GM21381 (cell line): ENCODE results near the gene DLX5.

Experiments used
- ATAC-seq: cut with Tn5 transposase; IDR thresholded peaks from one replicate; pipeline ENCODE4 v1.9.1; 2021; ENCODE audit warnings: mild to moderate bottlenecking, moderate library complexity; ENCODE audit not compliant: unreplicated experiment

Gene DLX5

DNA sequence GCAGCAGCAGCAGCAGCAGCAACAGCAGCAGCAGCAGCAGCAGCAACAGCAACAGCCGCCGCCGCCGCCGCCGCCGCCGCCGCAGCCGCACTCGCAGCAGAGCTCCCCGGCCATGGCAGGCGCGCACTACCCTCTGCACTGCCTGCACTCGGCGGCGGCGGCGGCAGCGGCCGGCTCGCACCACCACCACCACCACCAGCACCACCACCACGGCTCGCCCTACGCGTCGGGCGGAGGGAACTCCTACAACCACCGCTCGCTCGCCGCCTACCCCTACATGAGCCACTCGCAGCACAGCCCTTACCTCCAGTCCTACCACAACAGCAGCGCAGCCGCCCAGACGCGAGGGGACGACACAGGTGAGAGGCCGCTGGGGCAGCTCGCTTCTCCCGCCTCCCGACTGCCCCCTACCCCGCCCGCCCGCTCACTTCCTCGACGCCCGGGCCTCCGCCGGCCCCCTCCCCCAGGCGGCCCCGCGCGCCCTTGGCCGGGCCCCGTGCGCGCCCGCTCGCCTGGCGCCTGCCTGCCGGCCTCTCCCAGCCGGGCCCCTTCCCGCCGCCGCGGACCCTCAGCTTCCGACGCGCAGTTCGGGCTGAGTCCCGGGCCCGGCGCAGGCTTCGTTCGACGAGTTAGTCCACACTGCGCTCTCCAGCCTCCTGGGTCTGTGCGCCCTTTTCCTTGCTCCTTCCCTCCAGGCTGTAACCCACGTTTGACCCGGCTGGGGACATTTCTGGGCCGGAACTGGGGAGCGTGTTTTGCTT is 18.4 kb downstream of the DLX5 start:
- ATAC-seq = peak; percentile 72

DNA sequence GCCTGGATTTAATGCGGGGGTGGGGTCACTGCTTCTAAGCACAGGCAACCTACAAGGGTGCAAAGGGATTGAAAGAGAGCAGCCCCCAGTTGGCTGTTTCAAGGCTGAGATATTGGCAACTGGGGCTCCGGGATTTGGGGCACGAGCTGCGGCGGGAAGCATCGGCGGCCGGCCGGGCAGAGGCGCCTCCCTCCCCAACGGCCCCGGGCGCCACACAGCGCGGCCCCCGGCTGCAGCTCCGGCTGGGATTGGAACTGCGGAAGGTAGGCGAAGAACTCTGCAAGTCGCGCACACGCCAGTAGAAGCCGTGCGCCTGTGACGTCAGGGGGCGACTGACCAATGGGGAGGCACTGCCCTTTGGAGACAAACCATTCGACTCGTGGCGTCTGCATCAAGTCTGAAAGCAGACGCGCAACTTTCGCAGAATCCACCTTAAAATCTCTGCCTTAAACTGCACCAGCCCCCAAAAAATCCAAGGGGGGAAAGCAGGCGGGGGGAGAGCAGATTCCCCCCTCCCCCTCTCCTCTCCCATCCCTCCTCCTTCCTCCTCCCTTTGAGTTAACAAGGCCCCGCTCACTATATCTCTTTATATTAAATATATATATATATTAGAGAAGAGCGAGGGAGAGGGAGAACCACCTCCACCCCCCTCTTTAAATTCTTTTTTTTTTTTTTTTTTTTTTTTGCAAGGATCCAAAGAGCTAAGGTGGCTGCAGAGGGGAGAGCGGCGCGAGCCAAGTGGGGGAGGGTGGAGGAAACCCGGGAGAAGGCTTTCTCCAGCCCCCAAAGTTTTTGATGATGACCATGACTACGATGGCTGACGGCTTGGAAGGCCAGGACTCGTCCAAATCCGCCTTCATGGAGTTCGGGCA is 19.2 kb downstream of the DLX5 start, which contains the start of gene DLX6:
TSS of gene DLX6 (plus strand) at position 371 of the 872 bp plus-strand sequence. CDS start at position 796, 425 bp downstream.
- no peak for ATAC-seq

DNA sequence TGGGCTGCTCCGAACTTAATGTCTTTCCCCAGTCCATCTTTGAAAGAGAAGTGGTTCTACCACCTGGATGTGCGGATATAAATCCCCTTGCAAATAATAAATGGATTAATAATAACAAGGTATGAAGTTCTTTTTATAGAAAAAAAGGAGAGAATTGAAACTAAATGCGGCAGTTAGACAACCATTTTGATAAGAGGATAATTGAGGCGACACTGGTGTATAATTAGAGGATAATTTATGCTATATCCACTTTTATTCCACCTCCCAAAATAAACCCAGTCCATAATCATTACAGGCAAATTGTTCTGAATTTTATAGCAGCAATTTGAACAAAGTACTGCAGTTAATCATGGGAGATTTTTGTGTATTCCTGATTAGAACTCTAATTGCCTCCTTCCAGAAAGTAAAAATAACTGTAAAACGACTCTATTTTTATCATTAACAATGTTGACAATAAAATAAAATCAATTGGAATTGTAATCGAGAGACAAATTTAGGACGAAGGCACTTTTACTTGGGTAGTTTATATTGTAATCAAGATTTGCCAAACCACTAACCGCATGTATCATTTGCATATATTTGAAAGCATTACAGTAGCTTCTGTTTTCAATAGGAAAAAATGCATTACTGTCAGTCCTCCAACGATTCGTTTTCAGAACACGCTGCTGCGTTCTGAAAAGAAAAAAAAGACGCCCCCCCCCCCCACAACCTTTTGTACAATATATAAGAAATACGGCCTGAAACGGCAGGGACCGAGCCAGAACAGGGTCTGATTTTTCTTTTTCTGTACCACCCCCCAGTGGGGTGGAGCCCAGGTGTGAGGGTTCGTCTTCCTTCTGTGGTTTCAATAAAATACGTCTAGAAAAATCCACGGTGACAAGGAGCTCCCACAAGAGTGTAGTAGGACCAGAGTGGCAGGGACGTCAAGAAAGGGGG is 20.1 kb downstream of the DLX5 start:
- no peak for ATAC-seq

DNA sequence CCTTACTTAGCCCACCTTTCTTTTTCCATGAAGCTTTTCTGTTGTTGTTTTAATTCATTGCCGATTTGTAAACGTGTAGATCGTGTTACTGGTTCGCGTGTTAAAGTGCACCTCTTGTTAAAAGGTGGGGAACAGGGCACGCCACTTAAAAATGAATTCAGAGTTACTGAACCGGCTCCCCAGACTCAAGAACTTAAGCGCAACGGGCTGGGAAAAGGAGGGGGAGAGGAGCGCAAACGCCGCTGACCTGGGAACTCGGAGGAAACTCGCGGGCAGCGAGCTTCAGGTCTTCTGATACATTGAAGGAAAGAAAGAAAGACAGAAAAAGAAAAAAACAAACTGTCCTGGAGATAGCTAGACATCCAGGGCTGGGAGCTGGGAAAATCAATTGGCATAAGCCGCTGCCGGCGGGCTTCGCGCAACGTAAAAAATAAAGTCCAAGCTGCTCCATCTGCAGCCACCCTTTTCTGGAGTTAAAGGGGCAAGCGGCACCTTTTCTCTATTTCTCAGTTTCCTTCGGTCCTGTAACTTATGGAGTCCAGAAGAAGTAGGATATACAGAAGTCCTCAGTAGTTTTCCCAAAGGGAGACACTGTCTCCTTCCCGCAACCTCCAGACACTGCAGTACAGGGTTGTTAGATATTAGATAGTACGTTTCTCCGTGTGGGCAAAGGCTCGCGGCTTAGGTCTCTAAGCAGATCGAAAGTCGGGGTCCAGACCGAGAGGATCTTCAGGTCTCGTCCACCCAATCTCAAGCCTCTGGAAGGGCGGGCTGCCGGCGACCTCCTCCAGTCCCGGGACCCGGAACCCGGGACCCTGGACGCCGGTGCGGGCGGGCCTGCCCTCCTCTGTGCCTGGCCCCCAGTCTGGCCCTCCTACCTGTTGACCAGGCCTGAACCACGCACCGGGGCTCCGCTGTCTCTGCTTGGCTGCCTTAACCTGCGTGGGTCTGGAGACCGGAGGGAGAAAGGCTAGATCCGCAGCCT is 21.1 kb downstream of the DLX5 start:
- ATAC-seq = no peak

DNA sequence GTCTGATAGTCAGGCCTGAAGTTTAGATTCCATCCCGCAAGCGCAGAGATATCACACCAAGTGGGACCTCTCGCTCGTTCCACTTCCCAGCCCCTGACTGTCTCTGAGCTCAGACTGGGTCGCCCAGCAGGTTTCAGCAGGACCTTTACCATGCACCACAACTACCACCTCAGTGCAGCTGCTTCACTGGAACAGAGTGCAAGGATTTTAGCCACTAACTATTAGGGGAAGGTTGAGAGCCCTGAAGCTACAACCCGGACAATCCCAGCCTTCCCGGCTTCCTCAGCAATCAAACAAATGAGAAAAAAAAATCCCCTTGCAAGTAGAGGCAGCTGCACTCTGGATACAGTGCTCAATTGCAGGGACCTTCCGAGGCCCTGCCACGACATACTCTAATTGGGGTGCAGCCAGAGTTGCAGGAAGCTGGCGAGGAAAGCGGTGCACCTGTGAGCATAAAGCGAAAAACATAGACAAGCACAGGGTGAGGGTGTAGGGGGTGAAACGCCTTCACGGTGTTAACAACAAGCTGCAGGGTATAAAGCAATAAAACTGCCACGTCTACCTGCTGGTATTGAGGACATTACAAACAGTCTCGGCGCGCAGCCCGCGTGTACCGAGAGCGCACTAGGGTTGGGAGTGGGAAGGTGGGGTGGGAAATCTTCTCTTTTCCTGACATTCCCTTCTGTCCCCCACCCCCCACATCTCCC is 21.9 kb downstream of the DLX5 start:
- no peak for ATAC-seq

DNA sequence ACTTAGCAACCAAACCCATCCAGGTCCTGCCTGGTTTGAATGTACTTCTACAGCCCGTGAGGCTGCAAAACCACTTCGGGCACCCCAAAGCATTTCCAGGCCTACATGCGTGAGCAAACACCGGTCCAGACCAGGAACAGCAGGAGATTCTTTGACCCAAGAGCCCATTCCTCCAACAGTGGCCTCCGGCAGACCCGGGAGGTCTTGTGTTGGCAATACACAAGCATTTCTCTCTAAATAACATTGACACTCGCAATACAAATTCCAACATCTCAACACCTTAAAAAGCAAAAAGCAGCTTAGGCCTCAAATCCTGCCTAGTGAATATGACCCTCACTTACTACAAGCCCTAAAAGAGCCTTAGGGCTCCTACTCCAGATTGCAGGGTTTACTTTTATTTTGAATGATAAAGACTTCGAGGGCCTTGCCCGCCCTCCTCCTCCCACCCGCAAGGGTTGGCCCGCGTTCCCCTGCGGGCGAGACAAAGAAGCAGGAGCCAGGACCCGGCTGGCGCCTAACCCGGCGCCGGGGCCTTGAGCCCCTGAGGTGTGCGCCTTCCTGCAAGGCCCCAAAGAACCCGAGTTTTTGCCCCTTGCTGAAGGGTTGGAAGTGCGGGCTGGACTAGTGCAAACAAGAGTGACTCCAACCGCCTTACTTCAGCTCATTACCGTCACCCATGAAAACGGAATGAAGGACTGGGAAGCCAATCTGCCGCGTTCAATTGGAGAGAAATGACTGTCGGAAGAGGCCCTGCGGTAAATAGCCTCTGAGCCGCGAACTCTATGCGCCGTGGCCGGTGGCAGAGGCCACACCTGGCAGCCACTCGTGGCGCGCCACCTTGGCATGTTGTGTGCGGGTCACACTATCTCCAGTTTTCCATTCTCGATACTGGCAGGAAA is 22.7 kb downstream of the DLX5 start:
- ATAC-seq = no peak

DNA sequence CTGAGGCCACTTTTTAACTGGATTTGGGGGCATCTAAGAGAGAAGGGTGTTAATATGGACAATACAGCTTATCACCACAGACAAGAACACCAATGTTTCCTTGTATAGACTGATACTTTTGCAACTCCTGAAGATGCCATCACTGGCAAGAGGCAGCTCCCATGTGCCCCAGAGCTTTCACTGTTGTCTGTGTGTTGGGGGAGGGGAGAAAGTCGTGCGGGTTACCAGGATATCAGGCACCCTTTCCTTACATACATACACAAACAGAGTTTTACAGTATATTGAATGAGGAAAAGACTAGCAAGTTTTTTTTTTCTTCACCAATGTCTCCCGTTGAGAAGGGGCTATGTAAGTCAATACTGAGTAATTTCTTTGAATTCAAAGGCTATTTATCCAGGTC is 23.4 kb downstream of the DLX5 start:
- no peak for ATAC-seq

DNA sequence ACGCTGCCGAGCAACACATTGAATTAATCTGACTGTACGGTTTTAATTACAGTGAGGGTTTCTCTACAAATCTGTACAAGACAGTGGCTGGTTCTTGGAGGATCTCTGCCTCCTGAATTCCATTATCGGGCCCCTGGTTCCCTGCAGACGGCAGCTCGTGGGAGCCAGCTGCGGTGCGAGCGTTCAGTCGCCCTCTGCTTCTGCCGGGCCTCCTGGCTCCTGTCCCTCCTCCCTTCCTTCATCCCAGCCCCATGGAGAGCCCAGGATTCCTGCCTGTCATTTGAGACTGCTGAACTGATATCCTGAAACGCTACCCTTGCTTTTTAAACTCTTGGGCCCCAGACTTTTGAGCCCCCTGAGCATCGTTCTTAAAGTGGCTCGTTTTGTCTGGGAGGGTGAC is 25.9 kb downstream of the DLX5 start:
- ATAC-seq = no peak

DNA sequence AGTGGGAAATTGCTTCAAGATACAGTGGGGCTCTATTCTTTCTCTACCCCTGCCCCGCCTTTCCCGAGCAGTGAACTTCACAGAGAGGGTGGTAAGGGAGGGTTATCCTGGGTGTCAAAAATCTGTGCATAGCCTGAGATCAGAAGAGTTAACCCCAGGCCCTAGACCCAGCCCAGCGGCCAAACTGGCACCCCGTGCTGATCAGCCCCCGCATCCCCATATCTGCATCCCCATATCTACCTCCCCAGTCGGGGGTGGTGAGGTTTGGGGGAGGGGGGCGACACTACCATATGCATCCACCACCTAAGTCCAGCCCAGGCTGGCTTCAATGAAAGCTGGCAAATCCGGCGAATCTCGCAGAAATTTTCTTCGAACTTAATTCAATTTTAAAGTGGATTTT is 26.3 kb downstream of the DLX5 start:
- no peak for ATAC-seq

DNA sequence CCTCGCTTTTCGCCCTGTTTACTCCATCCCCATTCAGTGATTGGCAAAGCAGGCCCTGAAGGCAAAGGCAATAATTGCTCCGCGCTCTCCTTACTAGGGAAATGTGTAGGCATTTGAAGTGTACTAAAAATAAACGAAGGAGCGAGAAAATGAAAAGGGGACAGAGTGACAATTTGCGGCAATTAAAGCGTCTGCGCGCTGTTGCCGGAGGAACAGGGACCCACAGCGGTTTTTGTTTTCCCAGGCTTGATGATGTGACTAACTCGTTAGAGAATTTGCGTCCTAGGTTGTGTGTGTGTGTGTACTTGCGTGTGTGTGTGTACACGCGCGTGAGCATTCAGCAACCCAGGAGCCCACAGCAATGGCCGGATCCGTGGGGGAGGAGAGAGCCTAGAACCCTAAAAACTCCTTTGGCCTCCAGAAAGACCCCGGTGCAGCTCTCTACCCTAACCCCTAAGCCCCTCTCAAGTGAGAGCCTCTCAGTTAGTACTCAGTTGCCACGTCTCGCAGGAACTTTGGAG is 27.1 kb downstream of the DLX5 start:
- ATAC-seq = no peak

DNA sequence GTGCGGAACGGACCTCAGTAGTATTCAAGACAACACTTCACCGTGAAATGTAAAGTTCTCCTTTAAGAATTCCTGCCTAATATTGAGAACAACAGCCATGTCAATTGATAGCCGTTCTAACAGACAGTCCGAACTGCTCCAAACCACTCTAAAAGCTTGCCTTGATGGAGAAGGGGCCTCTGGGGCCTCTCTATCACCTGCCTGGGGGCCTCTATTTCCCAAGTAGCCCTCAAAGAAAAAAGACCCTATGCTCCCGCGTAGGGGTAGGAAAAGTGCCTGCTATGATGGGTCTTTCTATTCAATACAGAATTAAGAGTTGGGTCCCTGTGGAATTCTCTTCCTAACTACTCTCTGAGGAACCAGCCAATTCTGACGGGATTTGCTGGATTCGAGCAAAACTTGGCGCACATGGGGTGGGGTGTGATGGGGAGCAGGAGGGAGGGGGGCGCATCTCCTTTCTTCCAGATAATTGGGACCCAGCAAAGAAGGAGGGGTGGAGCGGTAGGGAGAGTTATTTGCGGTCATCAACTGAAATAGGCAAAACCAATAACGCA is 27.6 kb downstream of the DLX5 start:
- no peak for ATAC-seq

DNA sequence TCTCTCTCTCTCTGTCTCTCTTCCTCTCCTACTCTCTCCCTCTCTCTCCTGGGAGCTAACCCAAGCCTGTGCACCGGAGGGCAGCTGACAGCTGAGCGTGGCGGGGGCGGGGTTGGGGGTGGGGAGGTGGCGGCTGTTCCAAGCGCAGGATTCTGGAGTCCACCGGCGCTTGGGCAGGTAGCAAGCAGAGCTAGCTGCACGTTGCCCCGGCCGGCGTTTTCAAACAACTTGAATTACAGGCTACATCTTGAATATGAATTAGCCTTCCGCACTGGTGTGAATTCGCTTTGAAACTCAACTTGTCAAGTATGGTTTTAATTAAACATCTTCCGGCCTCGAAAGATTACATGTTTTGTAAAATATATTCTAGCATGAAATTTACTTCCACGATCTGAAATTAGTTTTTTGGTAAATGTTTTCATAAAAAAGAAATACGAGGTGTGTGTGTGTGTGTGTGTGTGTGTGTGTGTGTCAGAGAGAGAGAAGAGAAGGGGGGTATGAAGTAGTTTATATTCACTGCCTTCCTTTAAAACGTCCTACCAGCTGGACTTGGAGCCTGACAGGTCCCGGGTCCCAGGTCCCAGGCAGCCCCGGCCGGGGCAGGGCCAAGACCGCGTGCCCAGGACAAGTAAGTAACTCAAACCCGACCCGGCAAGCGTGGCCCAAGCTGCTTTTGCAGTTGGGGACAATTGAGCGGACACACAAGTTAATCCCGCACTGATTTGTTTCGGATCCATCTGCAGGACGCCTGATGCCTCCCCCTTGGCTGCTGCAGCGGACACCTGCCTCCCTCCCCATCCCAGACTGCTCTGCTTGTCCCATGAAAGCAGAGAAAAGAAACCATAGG is 28.3 kb downstream of the DLX5 start:
- ATAC-seq = no peak

DNA sequence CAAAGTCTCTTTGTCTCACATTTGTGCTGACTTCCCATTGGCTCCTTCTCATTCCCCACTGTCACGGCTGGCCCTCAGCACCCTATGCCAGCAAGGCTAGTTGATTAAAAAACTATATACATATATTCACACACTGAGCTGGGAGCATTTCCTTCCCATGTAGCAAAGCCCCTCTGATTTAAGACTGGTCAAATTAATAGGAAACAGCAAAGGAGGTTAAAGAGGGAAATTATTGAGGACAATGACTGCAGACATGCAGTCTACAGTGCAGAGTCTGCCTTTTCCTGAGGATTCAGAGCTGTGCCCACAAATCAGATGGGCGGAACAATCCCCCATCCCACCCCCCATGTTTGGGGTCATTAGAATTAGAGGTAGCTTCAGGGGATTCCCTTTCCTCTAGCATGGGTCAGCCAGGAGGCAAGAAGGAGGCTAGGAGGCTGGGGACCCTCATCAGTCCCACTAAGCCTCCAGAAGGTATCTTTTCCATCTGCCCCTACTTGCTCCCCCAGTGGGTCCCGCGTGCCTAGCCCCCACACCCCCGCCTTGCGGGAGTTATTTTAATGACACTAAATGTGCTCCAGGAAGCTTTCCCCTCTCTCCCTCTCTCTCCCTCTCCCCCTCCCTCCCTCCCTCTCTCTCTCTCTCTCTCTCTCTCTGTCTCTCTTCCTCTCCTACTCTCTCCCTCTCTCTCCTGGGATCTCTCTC is 29.1 kb downstream of the DLX5 start:
- ATAC-seq = no peak

DNA sequence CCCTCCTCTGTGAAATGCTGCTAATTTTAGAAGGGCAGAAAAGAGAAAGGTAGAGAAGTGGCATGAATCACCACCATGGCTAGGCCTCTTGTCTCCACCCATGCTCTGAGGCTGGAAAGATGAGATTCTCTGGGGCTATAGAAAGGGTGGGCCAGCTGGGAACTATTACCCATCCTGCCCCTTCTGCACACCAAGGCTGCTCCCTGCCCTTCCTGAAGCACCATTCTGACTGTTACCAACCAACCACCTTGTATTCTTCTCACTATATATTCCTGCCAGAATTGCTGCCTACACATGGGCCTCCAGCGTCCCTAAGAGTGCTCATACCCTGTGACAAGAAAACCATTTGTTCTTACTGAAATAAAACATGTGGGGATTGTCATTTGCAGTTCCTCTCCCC is 30.7 kb downstream of the DLX5 start:
- no peak for ATAC-seq

DNA sequence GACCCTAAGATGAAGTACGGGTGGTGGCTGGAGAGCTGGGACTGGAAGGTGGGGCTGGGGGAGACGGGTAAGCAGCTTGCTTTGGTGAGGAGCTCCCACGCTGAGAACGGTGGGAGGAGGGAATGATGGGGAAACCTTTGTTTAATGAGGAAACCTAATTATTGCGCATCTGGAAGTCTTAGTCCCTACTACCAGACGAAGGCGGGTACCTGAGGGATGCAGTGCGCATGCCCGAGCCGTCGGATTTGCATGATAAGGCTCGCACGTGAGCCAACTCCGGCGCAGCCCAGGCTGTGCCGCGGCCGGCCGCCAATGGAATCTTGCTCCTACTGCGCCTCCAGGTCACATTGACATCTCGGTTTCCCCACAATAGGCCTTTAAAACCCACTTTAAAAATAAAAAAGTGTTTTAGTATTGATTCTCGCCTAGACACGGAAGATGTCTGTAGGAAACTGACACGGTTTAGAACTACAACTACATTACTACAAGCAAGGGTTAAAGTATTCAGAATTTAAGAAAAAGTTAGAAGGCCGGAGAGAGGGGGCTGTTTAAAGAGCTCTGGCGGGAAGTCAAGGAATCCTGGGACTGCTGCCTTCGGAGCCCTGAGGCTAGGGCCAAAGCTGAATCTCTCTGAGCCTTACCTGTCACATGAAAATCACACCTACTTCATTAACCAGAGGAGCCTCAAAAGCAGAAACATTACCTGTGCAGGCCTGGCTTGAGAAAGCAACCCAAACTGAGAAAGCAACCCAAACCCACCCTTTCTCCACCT is 31.4 kb downstream of the DLX5 start:
- ATAC-seq = no peak
